ENCODE data around the gene ADARB1.

The ADARB1 gene

DNA sequence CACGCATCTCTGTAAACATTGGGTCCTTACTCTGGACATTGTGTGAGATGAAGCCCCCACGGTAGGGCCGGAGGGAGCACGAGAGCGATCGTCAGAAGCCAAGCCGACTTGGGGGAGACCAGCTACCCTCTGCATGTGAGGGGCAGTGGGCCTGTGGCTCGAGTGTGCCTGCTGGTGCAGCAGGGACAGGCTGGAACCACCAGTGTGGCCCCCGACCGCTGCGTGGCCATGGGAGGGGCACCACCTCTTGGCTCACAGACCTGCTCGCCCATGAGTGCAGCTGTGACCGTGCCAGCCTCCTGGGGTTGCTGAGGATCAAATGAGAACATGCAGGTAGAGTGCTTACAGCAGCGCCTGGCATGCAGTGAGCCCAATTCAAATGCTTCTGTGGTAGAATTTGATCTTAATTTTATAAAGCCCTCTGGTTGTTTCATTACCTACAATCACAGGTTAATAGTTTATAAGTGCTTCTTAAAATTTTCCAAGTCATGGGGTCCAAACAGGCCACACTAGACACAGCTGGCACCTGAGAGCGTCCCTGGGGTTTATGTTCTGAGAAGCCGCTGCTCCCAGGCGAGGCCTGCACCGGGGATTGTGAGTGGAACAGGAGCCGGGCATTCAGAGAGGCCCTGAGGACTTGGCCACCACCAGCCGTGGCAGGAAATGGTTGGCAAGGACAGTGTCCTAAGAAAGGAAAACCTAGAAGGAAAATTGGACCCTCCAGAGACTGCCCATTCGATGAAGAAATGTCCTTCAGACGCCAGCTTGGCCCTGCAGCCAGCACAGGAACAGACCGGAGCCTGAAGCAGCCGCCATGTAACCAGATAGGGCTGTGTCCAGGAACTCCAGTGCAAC lies 22.6 kb upstream of the ADARB1 start:
- H3K27ac ChIP-seq: no peak overlapping the region
- no peaks in the 10 kb centered on the region for H3K4me1 ChIP-seq (ENCODE audit: control insufficient read depth in 1 of 2, insufficient read depth in 1 of 2, low read depth in 1 of 2, low read length in 1 of 2)
- H3K4me3 ChIP-seq (ENCODE audit: low read depth in 1 of 2, low read length in 1 of 2): no peak overlapping the region
- no peaks in the 10 kb centered on the region for H3K36me3 ChIP-seq
- H3K27me3 ChIP-seq: peaks cover 30% of the 10 kb centered on the region
- no peaks in the 10 kb centered on the region for H3K9me3 ChIP-seq
- TF ChIP-seq, protein P1, sequence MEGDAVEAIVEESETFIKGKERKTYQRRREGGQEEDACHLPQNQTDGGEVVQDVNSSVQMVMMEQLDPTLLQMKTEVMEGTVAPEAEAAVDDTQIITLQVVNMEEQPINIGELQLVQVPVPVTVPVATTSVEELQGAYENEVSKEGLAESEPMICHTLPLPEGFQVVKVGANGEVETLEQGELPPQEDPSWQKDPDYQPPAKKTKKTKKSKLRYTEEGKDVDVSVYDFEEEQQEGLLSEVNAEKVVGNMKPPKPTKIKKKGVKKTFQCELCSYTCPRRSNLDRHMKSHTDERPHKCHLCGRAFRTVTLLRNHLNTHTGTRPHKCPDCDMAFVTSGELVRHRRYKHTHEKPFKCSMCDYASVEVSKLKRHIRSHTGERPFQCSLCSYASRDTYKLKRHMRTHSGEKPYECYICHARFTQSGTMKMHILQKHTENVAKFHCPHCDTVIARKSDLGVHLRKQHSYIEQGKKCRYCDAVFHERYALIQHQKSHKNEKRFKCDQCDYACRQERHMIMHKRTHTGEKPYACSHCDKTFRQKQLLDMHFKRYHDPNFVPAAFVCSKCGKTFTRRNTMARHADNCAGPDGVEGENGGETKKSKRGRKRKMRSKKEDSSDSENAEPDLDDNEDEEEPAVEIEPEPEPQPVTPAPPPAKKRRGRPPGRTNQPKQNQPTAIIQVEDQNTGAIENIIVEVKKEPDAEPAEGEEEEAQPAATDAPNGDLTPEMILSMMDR (IDR thresholded peaks at IDR 0.05): no peak

DNA sequence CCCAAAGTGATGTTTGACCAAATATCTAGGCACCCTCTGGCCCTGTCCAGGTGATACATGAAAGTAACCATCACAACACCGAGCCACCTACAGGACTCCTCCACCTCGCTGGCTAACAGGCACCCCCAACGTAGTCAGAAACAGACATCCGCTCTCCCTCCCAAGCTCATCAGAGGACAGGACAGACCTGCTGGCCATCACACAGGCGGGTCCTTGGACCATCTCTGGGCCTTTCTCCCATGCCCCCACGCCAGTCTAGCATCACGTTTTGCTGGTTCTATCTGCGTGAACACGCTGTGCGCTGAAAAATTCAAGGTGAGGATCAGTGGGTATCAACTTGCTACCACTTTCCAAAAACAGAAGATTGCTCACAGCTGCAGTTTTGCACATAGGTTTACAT lies 21.4 kb upstream of the ADARB1 start:
- Histone ChIP-seq H3K27ac (no peak overlapping the region), H3K36me3 (no peaks in the 10 kb centered on the region), H3K4me3 (ENCODE audit: low read depth in 1 of 2, low read length in 1 of 2) (no peak overlapping the region), H3K4me1 (ENCODE audit: control insufficient read depth in 1 of 2, insufficient read depth in 1 of 2, low read depth in 1 of 2, low read length in 1 of 2) (no peaks in the 10 kb centered on the region), H3K9me3 (no peaks in the 10 kb centered on the region), H3K27me3 (peaks cover 40% of the 10 kb centered on the region)
- TF ChIP-seq, protein P1 (IDR thresholded peaks at IDR 0.05): no peak

DNA sequence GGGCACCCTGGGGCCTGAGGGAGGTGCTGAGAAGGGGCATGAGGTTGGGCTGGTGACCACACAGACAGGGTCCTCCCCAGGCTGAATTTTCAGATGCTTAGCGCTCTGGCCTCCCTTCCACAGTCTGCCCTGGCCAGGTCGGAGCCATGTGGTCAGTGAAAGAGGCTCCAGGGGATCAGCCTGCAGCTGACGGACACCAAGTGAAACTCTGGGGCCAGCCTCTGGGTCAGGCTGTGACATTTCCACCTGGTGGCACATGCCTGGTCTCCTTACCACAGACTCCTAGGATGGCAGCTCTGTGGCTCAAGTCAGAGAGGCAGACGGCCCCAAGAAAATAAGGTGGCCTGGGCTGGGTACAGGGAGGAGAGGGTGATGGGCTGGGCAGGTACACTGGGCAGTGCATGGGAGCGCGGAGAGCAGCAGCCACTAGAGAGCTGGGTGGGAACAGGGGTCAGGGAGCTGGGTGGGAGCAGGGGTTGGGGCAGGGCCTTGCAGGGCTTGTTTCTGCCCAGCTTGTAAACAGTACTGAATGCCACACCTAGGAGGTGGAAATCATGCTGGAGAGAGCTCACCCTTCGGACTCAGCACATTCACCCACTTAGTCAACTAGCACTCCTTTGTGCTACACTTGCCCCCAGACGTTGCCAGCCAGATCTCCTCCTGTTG lies 20.7 kb upstream of the ADARB1 start:
- Histone ChIP-seq H3K4me1 (ENCODE audit: control insufficient read depth in 1 of 2, insufficient read depth in 1 of 2, low read depth in 1 of 2, low read length in 1 of 2) (no peaks in the 10 kb centered on the region), H3K27ac (no peak overlapping the region), H3K4me3 (ENCODE audit: low read depth in 1 of 2, low read length in 1 of 2) (no peak overlapping the region), H3K27me3 (peaks cover 37% of the 10 kb centered on the region), H3K9me3 (no peaks in the 10 kb centered on the region), H3K36me3 (no peaks in the 10 kb centered on the region)
- TF ChIP-seq, protein P1 (IDR thresholded peaks at IDR 0.05): no peak

DNA sequence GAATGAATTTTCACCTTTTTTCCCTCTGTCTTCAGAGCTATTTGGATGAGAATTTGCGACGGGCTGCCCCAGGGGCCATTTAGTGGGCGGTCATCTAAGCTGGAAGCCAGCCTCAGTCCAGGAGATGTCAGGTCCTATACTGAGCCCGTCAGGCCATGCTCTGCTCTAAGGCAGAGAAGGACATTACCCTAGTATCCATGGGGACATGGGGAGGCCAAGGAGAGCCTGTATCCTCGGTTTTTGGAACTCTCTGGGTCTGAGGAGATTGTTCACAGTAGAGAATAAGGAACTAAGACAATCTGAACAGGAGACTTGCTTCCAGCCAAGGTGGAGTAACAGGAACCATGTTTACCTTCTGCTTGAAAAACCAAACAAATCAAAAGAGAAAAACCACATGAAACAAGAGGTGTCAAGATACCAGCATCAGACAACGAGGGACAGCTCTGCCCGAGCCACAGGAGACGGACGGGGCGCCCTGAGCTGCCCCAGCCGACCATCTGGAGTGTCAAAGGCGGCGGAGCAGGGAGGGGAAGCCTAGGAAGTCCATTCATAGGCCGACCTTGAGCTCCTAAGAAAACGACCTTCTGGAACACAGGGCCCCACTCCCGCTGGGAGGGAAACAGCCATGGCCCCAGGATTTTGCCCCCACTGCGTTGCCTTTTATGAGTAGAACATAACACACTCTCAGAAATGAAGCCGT lies 20.0 kb upstream of the ADARB1 start:
- H3K27me3 ChIP-seq: peaks cover 33% of the 10 kb centered on the region
- H3K27ac ChIP-seq: no peak overlapping the region
- TF ChIP-seq, protein P1 (IDR thresholded peaks at IDR 0.05): no peak

DNA sequence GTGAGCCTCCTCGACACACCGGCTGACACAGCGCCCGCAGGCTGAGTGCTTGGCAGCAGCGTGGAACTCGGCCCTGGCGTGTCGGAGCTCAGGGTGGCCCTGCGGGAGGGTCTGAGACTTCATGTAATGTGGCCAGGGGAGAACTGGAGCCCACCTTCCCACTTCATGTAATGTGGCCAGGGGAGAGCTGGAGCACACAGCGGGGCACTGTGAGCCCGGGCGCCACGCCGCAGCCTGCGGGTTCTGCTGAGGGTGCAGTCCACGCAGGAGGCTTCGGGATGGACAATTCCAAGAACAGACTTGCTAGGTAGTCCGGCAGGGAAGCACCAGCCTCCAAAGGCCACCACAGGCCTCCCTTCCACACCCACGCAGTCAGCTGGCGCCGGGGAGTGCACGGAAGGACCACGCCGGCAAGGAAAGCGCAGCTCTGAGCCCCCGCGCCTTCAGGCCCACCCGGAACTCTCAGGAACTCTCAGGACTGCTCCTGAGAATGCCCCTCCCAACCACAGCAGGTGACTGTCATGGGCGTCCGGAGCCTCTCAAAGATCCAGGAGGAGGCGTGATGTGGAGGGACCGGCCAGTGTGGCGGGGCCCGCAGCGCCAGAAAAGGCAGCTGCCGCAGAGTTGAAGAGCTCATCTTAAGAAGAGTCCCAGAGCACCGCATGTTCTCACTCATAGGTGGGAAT lies 19.3 kb upstream of the ADARB1 start:
- H3K9me3 ChIP-seq: no peaks in the 10 kb centered on the region
- H3K36me3 ChIP-seq: no peaks in the 10 kb centered on the region
- TF ChIP-seq, protein P1 (IDR thresholded peaks at IDR 0.05): no peak
- H3K27me3 ChIP-seq: peaks cover 26% of the 10 kb centered on the region
- no peaks in the 10 kb centered on the region for H3K4me1 ChIP-seq (ENCODE audit: control insufficient read depth in 1 of 2, insufficient read depth in 1 of 2, low read depth in 1 of 2, low read length in 1 of 2)
- H3K4me3 ChIP-seq (ENCODE audit: low read depth in 1 of 2, low read length in 1 of 2): no peak overlapping the region
- no peak overlapping the region for H3K27ac ChIP-seq

More for the DNA sequence above, 20.0 kb upstream of the ADARB1 start:
- no peaks in the 10 kb centered on the region for H3K36me3 ChIP-seq
- no peaks in the 10 kb centered on the region for H3K9me3 ChIP-seq
- no peak overlapping the region for H3K4me3 ChIP-seq (ENCODE audit: low read depth in 1 of 2, low read length in 1 of 2)
- no peaks in the 10 kb centered on the region for H3K4me1 ChIP-seq (ENCODE audit: control insufficient read depth in 1 of 2, insufficient read depth in 1 of 2, low read depth in 1 of 2, low read length in 1 of 2)
